HFF-Myc (cell line): ENCODE data around the gene SIPA1.
"Not testable (repeated sequence)": the region's sequence is repeated elsewhere in the genome, so short reads cannot be mapped to it uniquely, and the experiment has no call there.

ENCODE experiments used
- DNase-seq: peaks from one replicate; pipeline ENCODE4 v3.0.0-alpha.2; 2011; ENCODE audit warnings: low read depth; ENCODE audit errors: extremely low read depth
- H3K4me3 ChIP-seq: replicated peaks from 2 replicates; pipeline ENCODE4 v1.5.1; 2011; ENCODE audit warnings: low read depth, mild to moderate bottlenecking, control low read depth, low read length
- CTCF ChIP-seq: IDR thresholded peaks from 2 replicates; pipeline ENCODE4 v1.5.1; 2012; ENCODE audit warnings: mild to moderate bottlenecking, low read depth, low read length, control low read depth; ENCODE audit errors: missing control alignments

Gene SIPA1

GRCh38 chr11:65634109-65634436 is 3.8 kb upstream of the SIPA1 start:
- no peak for DNase-seq

DNA sequence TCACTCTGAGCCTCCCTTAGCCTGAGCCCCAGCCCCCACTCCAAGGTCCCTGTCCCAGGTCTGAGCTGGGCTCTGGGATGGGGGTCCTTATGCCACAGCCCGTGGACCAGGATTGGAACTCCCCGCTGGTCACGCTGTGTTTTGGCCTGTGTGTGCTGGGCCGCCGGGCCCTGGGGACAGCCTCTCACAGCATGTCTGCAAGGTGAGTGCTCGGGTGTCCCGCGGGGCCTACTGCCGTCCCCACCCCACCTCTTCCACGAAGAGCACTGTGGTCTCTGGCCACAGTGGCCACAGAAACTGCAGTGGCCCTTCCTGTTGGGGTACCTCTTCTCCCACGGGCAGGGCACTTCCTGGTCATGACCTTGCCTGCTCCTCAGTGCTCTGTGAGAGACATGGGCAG is 3.5 kb upstream of the SIPA1 start:
- DNase-seq: no peak
- TF ChIP-seq CTCF: no peak
- H3K4me3 ChIP-seq: no peak overlapping the region

More at GRCh38 chr11:65634109-65634436, 3.8 kb upstream of the SIPA1 start:
- TF ChIP-seq CTCF: no peak
- no peak overlapping the region for H3K4me3 ChIP-seq

GRCh38 chr11:65634905-65635731 is 2.8 kb upstream of the SIPA1 start:
- H3K4me3 ChIP-seq: no peak overlapping the region
- DNase-seq: no peak
- TF ChIP-seq CTCF: no peak

DNA sequence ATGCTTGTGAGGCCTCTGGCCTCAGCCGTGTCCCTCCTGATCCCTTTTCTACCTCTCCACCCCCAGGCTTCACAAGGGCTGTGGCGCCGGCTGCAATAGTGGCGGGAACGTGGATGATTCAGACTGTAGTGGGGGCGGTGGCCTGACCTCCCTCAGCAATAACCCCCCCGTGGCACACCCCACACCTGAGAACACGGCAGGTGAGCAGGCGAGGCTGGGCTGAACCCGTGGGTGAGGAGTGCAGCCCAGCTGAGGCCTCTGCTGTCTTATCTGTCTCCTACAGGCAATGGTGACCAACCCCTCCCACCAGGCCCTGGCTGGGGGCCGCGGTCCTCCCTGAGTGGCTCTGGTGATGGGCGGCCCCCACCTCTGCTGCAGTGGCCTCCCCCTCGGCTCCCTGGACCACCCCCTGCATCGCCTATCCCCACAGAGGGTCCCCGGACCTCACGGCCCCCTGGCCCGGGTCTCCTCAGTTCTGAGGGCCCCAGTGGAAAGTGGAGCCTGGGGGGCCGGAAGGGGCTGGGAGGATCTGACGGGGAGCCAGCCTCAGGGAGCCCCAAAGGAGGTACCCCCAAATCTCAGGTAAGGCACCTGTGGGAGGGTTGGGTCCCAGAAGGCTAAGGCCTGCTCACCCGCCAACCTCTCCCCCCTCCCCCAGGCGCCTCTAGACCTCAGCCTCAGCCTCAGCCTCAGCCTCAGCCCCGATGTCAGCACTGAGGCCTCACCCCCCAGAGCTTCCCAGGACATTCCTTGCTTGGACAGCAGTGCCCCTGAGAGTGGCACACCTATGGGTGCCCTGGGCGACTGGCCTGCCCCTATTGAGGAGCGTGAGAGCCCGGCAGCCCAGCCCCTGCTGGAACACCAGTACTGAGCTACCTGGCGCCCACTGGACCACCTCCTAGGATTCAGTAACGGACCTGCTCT is 1.5 kb upstream of the SIPA1 start:
- H3K4me3 ChIP-seq: no peak overlapping the region
- no peak for TF ChIP-seq CTCF
- DNase-seq: no peak

- no peak overlapping the region for H3K4me3 ChIP-seq
- no peak for DNase-seq
- no peak for TF ChIP-seq CTCF
Measured at GRCh38 chr11:65637032-65637557, 806 bp upstream of the SIPA1 start.

- not testable (repeated sequence) for H3K4me3 ChIP-seq
Measured at GRCh38 chr11:65639228-65639597, 1.3 kb downstream of the SIPA1 start.

More at GRCh38 chr11:65639228-65639597, 1.3 kb downstream of the SIPA1 start:
- DNase-seq: not testable (repeated sequence)
